GM19463 (cell line): ENCODE results near the gene PARD3B.
"Not testable (repeated sequence)": the region's sequence is repeated elsewhere in the genome, so short reads cannot be mapped to it uniquely, and the experiment has no call there.

Experiments
- ATAC-seq: cut with Tn5 transposase; IDR thresholded peaks from one replicate; pipeline ENCODE4 v1.9.1; 2021; ENCODE audit warnings: mild to moderate bottlenecking, moderate library complexity; ENCODE audit not compliant: unreplicated experiment

The PARD3B gene

DNA sequence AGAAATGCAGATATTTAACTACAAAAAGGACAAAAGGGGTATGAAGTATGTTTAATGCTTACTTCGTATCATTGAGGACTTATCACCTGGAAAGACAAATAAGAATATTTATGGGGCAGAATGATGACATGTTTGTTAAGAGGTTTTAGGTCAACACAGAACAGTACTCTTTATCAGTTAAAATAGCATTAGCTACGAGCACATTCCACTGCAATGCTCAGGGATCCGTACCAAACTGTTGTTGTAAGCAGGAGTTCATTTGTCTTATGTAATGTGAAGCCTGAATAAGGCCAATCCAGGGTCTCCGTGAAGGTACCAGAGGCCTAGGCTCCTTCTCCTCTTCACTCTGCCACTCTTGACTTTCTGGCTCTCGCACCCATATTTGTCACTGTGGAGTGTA, 671.3 kb downstream of the PARD3B start:
- no peak for ATAC-seq

GRCh38 chr2:205217004-205217403, 671.7 kb downstream of the PARD3B start:
- ATAC-seq, result no peak

- ATAC-seq, result no peak
Measured at GRCh38 chr2:205218056-205218455, 672.8 kb downstream of the PARD3B start.

DNA sequence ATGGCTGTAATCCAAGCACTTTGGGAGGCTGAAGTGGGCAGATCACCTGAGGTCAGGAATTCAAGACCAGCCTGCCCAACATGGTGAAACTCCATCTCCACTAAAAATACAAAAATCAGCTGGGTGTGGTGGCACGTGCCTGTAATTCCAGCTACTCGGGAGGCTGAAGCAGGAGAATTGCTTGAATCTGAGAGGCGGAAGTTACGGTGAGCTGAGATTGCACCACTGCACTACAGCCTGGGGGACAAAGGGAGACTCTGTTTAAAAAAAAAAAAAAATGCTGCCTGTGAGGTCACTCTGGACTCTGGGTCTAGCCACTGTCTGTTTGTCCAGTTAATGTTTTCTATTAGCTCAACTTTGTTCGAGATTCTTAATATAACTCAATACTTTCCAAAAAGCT, 673.5 kb downstream of the PARD3B start:
- ATAC-seq, result not testable (repeated sequence)

- no peak for ATAC-seq
Measured at GRCh38 chr2:205220559-205220958, 675.3 kb downstream of the PARD3B start.

DNA sequence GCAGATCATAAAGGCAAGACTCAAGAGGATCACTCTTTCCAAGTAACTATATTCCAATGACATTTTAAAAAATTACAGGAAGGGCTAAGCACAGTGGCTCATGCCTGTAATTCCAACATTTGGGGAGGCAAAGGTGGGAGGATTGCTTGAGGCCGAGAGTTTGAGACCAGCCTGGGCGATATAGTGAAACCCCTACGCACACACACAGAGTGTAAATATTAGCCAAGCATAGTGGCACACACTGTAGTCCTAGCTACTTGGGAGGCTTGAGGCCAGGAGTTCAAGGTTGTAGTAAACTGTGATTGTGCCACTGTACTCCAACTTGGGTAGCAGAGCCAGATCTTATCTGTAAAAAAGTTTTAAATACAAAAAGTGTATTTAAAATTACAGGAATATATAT, 686.8 kb downstream of the PARD3B start:
- ATAC-seq, result no peak

DNA sequence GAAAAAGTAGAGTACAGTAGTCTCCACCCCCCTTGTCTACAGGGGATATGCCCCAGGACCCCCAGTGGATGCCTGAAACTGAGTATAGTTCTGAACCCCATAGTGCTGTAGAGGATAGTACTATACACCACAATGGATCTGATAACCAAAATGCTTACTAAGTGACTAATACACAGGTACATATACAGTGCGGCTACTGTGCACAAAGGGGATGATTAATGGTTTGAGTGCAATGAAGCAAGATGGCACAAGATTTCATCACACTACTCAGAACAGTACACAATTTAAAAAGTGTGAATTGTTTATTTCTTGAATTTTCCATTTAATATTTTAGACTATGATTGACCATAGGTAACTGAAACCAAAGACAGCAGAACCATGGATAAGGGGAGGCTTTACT, 690.2 kb downstream of the PARD3B start:
- no peak for ATAC-seq

DNA sequence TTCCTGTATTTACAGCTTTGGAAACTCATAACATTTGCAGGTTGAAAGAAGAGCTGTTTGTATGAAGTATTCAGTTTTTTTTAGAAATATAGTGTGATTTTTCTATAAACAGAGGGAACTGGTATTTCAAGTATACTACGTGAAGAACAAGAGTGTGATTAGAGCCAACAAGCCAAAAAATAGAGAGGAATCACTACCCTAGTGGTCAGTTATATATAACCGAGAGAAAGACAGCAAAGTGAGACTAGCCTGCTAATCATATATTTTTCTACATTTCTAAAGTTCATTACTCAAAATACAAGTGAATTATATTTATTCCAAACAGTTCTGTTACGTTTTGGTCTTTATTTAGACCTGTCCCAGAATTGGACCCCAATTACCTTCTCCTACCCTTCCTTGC, 692.2 kb downstream of the PARD3B start:
- ATAC-seq, result no peak

DNA sequence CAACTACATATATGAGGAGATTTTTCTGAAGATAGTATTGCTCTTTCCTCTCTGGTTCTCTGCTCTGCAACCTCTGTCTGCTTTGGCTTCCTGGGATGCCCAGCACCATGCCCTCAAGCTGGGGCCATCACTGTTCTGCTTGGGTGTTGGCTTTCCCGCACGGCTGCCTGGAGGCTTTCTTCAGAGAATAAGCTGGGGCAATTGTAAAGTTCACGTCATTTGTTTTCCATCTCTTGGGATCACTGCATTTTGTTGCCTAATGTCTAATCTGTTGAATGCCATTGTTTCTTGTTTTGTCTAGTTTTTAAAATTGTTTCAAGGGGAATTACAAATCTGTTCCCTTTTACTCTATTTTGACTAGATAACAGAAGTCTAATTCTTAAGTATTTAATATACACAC, 699.7 kb downstream of the PARD3B start:
- ATAC-seq, result no peak

GRCh38 chr2:205245652-205246051, 700.4 kb downstream of the PARD3B start:
- no peak for ATAC-seq

- ATAC-seq, result no peak
Measured at GRCh38 chr2:205259121-205259520, 713.8 kb downstream of the PARD3B start.

- ATAC-seq, result no peak
Measured at GRCh38 chr2:205261516-205262020, 716.3 kb downstream of the PARD3B start.

GRCh38 chr2:205267323-205267722, 722.0 kb downstream of the PARD3B start:
- no peak for ATAC-seq

GRCh38 chr2:205270689-205271088, 725.4 kb downstream of the PARD3B start:
- no peak for ATAC-seq

DNA sequence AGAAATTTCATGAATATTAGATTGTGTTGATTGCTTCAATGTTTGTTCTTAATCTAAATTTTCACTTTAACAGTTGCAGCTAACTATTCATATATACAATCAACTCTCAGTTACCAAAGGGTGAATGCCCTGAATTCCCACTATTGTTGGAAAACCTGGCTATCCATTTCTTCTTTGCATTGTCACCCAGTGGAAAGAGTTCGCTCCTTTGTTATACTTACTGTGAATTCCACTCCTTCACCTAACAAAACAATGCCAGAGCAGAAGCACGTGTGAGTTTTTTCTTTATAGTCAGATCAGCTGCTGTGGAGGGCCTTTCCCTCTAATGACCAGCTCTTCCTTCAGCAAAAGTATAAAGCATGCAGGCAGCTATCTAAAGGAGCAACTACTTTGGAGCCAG, 727.9 kb downstream of the PARD3B start:
- no peak for ATAC-seq

DNA sequence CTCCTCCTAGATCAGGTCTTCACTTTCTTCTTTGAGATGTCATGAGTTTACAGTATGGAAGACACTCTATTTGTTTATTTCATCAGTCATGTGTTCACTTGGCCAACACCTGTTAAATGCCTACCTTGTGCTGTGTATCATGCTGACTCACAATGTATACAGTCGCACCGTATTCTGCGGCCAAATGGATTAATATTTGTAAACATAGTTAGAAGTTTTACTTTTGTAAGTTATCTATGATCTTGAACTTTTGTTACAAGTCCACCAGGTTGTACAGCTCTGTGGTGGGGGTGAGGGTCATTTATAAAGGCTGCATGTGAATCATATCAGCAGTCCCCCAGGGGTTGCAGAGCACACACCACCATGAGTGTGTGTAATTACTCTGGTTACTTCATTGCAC, 728.4 kb downstream of the PARD3B start:
- no peak for ATAC-seq

GRCh38 chr2:205274801-205275200, 729.5 kb downstream of the PARD3B start:
- no peak for ATAC-seq

DNA sequence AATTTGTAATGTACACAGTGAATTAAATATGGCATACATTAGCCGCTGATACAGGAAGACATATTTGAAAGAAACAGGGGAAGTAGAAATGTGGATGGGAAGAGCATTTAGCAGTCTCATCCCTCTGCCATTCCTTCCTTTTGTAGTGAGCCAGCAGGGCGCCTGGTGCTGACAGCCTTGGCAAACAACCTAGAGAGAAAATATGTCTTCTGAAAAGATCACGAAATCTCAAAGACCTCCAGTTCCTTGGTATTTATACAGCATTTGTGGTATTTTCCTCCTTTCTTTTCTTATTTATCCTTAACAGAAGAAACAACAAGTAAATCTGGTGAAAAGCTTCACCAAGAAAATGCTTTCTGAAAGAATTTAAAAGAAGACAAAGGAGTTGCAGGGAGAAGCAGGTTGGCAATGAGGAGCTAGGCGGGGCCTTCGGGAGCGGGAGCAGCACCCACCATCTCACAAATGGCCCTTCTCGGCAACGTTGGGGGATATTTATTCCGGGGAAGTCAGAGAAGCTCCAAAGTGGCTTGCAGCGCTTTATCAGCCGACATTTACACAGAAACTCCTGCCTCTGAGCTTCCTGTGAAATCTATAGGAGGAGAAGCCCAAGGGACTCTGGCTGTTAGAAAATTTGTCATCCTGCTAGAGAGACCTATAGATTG, 731.0 kb downstream of the PARD3B start:
- ATAC-seq, result no peak

GRCh38 chr2:205280596-205281236, 735.4 kb downstream of the PARD3B start:
- ATAC-seq, result no peak

DNA sequence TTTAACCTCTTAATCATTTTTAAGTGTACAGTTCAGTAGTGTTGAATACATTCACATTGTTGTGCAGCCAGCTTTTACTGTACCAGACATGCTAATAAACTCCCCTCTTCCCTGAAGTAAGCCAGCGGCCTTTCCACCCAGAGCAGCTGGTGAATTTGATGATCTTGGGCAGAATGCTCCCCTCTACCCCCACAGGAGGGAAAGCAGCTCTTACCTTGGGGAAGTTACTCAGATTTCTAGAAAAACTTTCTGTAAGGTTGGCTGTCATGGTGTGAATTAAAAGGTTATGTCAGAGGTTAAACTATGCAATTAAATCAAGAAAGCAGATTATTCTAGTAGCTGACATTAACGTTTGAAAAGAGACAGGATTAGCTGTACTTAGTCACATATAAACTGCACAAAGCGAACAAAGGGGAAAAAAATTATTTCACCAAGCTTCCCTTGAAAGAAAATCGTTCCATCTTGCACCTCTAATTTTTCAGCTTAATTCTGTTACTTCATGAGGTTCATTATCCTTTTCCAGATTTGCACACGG, 738.5 kb downstream of the PARD3B start:
- ATAC-seq, result no peak

DNA sequence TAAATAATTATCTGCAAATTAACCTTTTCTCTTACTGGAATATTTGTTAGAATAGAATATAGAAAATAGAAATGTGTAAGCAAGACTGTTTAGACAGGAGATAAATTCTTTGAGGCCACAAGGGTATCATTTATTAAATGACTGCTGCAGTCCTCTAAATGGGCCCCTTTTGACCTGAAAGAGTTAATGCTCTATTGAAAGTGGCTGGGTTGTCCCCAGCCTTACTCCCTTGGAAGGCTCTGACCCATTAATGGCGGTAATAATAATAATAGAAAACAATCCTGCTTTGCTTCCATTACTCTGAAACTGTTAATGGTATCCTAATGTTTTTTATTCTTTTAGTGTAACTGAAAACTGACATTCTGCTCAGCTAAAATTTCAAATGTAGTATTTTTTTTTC, 739.1 kb downstream of the PARD3B start:
- ATAC-seq, result no peak

DNA sequence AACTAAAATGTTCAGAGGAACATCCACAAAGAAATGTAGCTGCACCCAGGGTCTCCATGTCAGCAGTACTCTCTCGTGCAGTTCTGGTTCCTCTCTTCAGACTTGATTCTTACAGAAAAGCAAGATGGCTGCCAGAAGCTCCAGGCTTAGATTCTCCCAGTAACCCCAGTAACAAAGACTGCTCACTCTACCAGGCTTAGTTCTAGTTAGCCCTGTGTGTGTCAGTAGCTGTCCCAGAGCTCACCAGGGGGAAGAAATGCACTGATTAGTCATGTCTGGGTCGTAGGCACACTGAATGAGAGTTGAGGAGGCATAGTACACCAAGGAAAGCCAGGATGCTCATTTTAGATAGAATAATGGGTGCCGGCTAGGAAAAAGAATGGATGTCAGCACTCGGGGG, 742.0 kb downstream of the PARD3B start:
- ATAC-seq, result no peak
